CD4-positive, alpha-beta T cell treated with Interleukin-12 subunit alpha and Interleukin-12 subunit beta, for 1 hour (primary cell): ENCODE data around the gene S100B.
"Not testable (repeated sequence)": the region's sequence is repeated elsewhere in the genome, so short reads cannot be mapped to it uniquely, and the experiment has no call there.

Source experiments
- DNase-seq: peaks from one replicate; pipeline ENCODE4 v3.0.0-alpha.2; 2020

Gene S100B

GRCh38 chr21:46598581-46599572 is 6.0 kb downstream of the S100B start:
- DNase-seq = no peak

DNA sequence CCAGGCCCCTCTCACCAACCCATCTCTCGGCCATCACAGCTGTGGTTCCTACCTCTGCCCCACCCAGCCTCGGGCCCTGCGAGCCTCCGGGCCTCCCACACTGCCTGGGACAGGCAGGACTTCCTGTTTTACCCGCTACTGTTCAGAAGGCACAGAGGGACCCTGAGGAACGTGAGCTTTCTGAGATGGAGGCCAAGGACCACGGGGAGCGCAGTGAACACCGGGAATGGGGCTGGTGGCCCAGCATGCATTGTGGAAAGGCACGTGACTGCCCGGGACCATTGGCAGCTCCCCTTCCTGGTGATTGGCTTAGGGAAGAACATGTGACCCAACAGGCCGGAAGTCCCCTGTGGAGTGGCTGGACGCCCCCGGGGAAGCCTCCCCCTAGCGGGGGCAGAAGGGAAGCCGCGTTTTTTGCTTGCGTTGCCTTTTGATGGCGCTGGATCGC is 7.0 kb downstream of the S100B start:
- DNase-seq = no peak

GRCh38 chr21:46597031-46597430 is 7.9 kb downstream of the S100B start:
- no peak for DNase-seq

- no peak for DNase-seq
These were observed 8.7 kb downstream of the S100B start for GRCh38 chr21:46596201-46596600.

- no peak for DNase-seq
These were observed 10.6 kb downstream of the S100B start for GRCh38 chr21:46594276-46594675.

DNA sequence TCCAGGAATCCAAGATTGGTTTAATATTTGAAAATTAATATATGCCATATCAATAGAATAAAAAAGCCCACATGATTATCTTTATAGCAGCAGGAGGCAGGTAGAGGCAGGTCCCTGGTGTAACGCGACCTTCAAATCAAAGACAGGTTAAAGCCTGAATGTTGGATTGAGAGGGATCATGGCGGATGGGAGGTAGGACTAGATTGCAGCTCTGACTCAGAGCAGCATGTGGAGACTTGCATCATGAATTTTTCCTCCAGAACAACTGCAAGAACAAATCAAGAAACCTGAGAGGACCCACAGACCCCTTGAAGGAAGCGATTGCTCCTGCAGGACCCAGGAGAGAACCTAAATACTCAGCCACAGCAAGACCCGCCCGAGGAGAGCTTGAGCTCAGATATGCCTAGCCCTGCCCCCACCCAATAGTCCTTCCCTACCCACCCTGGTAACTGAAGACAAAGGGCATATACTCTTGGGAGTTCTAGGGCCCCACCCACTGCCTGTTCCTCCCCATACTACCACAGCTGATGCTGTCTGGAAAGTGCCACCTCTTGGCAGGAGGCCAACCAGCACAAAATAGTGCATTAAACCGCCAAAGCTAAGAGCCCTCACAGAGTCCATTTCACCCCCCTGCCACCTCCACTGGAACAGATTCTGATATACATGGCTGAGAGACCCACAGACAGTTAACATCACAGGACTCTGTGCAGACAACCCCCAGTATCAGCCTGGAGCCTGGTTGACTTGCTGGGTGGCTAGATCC is 19.5 kb downstream of the S100B start:
- no peak for DNase-seq

- no peak for DNase-seq
These were observed 23.0 kb downstream of the S100B start for GRCh38 chr21:46581780-46582307.

DNA sequence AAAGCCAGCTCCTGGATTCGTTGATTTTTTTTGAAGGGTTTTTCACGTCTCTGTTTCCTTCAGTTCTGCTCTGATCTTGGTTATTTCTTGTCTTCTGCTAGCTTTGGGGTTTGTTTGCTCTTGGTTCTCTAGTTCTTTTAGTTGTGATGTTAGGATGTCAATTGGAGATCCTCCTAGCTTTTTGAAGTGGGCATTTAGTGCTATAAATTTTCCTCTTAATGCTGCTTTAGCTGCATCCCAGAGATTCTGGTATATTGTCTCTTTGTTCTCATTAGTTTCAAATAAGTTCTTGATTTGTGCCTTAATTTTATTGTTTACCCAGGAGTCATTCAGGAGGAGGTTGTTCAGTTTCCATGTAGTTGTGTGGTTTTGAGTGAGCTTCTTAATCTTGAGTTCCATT is 25.5 kb downstream of the S100B start:
- not testable (repeated sequence) for DNase-seq

DNA sequence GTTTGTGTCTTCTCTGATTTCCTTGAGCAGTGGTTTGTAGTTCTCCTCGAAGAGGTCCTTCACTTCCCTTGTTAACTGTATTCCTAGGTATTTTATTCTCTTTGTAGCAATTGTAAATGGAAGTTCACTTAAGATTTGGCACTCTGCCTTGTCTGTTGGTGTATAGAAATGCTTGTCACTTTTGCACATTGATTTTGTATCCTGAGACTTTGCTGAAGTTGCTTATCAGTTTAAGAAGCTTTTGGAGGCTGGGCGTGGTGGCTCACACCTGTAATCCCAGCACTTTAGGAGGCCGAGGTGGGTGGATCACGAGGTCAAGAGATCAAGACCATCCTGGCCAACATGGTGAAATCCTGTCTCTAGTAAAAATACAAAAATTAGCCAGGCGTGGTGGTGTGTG is 27.1 kb downstream of the S100B start:
- DNase-seq = not testable (repeated sequence)

DNA sequence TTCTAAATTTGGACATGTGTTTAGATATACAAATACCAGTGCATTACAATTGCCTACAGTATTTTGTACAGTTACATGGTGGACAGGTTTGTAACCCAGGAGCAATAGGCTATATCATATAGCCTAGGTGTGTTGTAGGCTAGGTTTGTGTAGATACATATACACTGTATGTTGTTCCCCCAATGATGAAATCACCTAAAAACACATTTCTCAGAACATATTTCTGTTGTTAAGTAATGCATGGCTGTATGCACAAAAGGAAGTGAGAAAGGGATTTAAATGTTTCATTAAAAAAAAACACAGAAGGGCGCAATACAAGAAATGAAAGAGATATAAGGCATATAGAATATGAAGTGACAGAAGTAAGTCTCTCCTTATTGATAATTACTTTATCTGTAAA is 32.0 kb downstream of the S100B start:
- no peak for DNase-seq

DNA sequence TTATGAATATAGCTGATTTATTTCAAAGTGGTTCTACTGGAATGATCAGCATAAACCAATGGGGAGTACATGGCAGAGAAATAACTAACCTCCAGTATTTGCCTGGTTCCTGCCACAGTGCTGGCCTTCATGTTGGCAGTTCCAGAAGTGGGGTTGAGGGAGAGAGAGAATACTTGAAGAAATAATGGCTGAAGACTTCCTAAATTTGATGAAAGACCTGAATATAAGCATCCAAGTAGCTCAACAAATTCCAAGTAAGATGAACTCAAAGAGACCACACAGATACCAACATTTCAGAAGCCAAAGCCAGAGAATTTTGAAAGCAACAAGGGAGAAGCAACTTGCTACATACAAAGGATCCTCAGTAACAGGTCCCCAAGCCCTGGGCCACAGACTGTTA is 34.3 kb downstream of the S100B start:
- no peak for DNase-seq

DNA sequence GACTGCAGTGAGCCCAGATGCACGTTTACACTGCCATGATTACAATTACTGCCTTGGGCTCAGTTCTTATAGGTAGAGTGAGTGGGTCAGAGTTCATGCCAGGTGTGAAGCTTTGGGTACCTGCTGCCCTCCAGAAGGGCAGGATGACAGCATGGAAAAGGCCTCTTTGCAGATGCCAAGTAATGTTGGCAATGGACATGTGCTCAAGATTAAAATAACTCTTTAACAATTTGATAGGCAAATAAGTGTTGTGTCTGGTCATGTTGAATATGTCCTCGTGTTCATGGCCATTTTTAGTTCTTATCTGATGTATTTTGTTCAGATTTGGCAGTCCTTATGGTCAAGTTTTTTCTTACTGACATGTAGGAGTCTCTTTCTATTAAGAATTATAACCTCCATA is 34.8 kb downstream of the S100B start:
- no peak for DNase-seq

GRCh38 chr21:46569081-46569480 is 35.8 kb downstream of the S100B start:
- no peak for DNase-seq

- DNase-seq = no peak
These were observed 36.3 kb downstream of the S100B start for GRCh38 chr21:46568562-46568961.

GRCh38 chr21:46567348-46567747 is 37.5 kb downstream of the S100B start:
- DNase-seq = no peak

GRCh38 chr21:46564391-46564790 is 40.5 kb downstream of the S100B start:
- DNase-seq = no peak

DNA sequence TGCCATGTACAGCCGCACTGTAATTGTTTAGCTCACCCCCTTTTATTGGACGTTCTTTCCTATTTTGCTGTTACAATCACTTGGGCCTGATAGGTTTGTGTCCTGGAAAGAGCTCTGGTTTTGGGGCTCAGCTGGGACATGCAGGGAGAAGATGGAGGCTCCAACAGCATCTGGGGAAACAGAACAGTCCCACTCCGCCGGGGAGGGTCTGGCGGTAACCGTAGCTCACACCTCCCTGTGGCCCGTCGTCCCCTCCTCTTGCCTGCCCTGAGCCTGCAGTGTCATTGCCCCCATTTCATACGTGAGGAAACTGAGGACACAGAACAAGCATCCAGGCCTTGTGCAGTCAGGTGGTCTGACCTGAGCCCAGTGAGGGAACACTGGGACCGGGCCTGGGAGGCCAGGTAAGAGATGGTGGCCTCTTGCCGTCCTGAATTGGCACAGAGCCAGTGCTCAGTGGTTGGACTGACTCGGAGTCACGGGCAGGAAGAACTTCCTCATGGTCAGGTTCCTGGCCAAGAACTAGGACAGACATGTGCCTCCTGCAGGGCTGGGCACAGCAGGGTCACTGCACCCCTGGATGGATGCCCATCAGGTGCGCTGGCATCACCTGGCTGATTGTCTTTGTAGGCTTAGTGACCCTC is 41.8 kb downstream of the S100B start:
- no peak for DNase-seq

- DNase-seq = no peak
These were observed 42.4 kb downstream of the S100B start for GRCh38 chr21:46562472-46562871.

DNA sequence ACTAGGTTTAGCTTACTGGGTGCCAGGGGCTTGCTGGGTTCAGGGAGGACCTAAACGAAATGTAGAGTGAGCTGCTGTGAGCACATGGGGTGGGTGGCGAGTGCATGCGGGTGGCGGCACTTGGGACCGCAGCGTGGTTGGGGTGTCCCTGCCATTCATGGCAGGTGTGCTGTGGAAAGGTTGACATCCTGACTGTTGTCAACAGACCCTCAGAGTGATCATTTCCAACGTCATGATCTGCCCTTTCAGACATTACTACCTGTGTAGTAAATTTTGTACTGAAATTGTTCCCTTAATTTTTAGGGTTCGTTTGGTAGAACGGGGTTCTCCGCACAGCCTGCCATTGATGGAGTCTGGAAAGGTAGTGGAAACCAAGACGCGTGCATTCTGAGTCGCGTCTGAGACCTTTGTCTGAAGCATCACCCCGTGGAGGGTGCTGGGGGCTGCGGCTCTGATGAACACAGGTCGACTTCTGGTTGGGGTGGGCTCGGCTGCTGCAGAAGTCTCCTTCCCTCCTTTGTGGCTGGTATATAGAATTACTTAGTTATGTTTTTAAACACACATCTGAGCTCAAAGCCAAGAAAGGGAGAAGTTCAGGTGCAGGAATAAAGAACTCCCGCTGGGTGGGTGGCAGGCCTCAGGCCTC is 43.3 kb downstream of the S100B start:
- no peak for DNase-seq

DNA sequence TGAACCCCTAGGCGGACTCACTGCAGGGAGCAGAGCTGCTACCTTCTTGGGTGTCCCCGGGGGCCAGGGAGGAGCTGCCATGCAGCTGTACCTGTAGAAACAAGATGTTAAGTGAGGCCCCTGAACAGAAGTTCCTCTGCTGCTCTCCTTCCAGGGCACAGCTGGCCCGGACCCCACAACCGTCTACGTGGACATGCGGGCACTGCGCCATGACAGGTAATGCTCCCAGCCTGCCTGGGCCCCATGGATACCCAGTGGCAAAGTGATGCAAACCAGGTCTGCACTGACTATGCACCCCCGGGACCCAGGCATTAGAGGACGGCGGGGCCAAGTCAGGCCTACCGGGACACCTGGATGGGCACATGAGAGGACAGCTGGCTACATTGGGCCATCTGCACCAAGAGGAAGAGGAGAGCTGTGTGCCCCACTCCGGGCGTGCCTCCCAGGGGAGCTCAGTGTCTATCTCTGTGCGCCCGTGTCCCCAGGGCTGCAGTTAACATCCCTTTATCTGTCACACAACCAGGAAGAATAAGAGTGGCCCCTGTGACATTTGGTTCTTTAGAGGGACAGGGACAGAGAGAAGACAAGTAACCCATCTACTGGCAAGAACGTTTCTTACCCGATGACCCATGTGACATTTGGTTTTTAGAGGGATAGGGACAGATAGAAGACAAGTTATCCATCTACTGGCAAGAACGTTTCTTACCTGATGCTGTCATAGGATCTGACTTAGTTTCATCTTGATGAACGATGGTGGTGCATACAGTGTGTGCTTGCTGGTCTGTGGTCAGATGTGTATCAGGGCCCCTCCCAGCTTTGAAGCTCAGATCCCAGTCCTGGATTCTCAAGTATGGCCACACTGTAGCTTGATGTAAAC is 44.1 kb downstream of the S100B start:
- no peak for DNase-seq

DNA sequence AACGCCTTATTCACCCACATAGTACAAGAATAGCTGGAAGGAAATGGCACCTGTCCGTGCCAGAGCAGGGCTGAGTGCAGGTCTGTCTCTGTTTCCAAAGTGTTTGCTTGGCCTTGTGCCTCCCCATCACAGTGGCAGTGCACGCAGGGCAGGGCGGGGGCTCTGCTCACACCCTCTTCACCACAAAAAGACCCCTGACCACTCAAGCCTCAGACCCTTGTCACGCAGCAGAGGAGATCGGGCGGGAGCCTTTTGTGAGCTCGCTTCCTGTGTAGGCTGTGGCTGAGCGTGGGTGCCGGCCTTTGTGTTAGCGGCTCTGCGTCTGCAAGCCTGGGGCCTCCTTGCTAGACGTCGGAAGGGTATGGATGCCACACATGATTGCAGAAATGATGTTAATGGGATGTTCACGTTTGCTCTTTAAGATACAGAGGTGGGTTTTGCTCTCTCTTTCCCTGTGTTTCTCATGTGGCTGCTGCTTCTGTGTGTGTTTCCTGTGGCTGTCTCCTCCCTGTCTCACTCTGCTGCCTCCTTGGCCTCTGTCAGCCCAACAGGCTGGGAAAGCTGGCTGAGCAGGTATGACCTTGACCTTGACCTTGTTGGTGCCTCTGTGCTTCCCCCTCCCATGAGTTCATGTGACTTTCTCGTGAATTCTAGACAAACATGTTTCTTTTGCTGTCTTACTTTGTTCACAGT is 45.4 kb downstream of the S100B start:
- peak; percentile 64 for DNase-seq
